Epidermal melanocyte (primary cell): ENCODE data around the gene SIKE1.
"Not testable (repeated sequence)": the region's sequence is repeated elsewhere in the genome, so short reads cannot be mapped to it uniquely, and the experiment has no call there.

ENCODE experiments used
- DNase-seq: peaks from one replicate; pipeline ENCODE4 v3.0.0; 2011; ENCODE audit warnings: low spot score; ENCODE audit not compliant: insufficient read length

The SIKE1 gene

DNA sequence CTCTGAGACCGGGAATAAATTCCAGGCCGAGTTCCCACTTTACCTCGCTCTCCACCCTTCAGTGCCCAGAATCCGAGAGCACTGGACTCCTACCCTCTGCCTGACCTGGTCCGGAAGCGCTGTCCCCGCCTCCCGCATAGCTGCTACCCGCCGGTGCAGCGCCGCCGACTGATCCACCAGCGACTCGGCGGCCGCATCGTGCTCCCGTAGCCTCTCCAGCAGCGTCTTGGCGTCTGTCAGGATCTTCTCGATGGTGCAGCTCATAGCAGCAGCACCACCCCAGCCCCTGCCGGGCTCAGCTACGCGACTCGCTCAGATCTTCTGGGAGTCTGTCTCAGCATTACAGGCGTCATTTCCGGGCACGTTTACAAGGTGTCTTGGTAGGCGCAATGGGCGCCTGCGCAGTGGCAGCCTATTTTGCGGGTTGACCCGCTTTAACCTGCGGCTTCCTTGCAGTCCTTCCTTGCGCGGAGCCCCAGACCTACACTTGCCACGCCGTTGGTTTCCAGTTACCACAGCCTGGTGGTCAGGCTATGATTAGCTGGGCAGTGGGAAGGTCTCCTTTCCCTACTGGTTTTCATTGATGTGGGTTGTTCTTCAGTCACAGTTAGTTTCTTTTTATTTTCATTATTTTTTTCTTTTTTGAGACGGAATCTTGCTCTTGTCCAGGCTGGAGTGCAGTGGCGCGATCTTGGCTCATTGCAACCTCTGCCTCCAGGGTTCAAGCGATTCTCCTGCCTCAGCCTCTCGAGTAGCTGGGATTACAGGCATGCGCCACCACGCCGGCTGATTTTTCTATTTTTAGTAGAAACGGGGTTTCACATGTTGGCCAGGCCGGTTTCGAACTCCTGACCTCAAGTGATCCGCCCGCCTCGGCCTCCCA is at the start of gene SIKE1:
Gene SIKE1 (minus strand): TSS at position 342 of the 883 bp plus-strand sequence. CDS start 78 bp downstream, at position 264.
- DNase-seq = peak; percentile 65

GRCh38 chr1:114830075-114830474 is 49.6 kb upstream of the SIKE1 start:
- DNase-seq = not testable (repeated sequence)

- no peak for DNase-seq
Measured at GRCh38 chr1:114828251-114828650, 47.8 kb upstream of the SIKE1 start.

- no peak for DNase-seq
Measured at GRCh38 chr1:114821978-114822377, 41.5 kb upstream of the SIKE1 start.

DNA sequence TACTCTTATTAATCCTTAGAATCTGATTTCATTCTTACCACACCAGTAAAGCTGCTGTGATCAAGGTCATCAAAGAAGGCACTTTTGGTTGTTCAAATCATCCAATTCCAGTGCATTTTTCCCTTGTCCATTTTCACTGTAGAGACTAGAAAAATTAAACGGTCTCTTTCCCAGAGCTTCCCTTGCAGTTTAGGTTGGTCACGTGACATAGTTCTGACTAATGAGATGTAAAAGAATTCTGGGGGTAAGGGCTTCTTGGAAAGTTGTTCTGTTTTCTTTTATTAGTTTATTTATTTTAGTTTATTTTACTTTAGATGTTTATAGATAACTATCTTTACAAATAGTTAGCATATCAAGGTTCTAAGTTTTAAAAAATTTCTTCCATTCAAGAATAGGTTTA is 39.9 kb upstream of the SIKE1 start:
- no peak for DNase-seq

GRCh38 chr1:114819869-114820268 is 39.4 kb upstream of the SIKE1 start:
- no peak for DNase-seq

DNA sequence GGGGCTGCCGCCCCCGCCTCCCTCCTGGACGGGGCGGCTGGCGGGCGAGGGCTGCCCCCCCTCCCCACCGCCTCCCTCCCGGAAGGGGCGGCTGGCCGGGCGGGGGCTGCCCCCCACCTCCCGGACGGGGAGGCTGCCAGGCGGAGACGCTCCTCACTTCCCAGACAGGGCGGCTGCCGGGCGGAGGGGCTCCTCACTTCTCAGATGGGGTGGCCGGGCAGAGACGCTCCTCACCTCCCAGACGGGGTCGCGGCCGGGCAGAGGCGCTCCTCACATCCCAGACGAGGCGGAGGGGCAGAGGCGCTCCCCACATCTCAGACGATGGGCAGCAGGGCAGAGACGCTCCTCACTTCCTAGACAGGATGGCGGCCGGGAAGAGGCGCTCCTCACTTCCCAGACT is 24.0 kb upstream of the SIKE1 start:
- not testable (repeated sequence) for DNase-seq

- DNase-seq = no peak
Measured at GRCh38 chr1:114803001-114803400, 22.5 kb upstream of the SIKE1 start.

DNA sequence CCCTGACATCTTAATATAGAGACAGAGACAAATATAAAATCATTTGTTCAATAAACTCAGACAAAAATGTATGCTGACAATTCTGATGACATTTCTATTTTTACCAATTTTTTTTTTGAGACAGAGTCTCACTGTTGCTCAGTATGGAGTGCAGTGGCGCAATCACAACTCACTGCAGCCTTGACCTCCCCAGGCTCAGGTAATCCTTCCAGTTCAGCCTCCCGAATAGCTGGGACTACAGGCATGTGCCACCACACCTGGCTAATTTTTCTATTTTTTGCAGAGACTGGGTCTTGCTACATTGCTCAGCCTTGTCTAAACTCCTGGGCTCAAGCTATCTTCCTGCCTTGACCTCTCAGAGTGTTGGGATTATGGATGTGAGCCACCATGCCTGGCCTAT is 13.6 kb upstream of the SIKE1 start:
- DNase-seq = no peak

DNA sequence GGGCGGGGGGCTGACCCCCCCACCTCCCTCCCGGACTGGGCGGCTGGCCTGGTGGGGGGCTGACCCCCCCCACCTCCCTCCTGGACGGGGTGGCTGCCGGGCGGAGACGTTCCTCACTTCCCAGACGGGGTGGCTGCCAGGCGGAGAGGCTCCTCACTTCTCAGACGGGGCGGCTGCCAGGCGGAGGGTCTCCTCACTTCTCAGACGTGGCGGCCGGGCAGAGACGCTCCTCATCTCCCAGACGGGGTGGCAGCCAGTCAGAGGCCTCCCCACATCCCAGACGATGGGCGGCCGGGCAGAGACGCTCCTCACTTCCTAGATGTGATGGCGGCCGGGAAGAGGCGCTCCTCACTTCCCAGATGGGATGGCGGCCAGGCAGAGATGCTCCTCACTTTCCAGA is 10.1 kb upstream of the SIKE1 start:
- not testable (repeated sequence) for DNase-seq

DNA sequence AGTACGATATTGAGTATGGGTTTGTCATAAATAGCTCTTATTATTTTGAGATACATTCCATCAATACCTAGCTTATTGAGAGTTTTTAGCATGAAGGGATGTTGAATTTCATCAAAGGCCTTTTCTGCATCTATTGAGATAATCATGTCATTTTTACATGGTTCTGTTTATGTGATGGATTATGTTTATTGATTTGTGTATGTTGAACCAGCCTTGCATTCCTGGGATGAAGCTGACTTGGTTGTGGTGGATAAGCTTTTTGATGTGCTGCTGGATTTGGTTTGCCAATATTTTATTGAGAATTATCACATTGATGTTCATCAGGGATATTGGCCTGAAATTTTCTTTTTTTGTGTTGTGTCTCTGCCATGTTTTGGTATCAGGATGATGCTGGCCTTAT is 6.0 kb upstream of the SIKE1 start:
- DNase-seq = not testable (repeated sequence)

- no peak for DNase-seq
Measured at GRCh38 chr1:114782476-114782875, 2.0 kb upstream of the SIKE1 start.

- DNase-seq = no peak
Measured at GRCh38 chr1:114779722-114780121, 763 bp downstream of the SIKE1 start.

DNA sequence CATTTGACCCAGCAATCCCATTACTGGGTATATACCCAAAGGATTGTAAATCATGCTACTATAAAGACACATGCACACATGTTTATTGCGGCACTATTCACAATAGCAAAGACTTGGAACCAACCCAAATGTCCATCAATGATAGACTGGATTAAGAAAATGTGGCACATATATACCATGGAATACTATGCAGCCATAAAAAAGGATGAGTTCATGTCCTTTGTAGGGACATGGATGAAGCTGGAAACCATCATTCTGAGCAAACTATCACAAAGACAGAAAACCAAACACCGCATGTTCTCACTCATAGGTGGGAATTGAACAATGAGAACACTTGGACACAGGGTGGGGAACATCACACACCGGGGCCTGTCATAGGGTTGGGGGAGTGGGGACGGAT is 3.8 kb downstream of the SIKE1 start:
- DNase-seq = not testable (repeated sequence)

DNA sequence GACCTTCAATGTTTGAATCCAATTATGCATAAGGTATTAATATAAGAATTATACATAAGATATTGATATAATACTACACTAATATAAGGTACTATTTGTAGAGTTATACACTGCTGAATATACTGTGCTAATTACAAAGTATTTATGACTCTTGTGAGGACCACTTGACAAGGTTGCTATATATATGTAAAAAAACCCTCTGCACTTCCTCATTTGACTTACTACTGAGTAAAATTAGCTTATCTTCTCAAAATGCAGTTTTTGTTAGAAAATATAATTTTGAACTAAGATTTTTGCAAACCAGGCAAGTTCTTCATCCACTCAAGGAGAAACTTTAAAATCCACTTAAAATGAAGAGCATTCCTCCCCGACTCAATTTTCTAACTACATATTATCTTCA is 8.5 kb downstream of the SIKE1 start:
- DNase-seq = no peak

DNA sequence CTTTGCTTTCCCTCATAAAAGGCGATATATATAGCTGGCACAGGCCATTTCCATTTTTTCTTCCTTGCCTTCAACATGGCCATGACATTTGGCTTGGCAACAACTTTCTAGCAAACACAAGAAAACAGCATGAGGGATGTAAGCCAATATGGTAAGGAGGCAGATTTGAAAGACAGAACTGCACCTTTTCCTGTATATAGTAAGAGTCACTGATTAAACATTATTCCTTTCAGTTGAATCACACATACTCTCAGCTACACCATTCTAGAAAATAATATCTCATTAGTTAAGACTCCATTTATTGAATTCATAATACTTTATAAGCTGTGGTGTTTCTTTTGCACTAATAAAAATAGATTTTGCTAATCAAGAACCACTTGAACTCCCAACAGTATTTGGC is 9.5 kb downstream of the SIKE1 start:
- no peak for DNase-seq

DNA sequence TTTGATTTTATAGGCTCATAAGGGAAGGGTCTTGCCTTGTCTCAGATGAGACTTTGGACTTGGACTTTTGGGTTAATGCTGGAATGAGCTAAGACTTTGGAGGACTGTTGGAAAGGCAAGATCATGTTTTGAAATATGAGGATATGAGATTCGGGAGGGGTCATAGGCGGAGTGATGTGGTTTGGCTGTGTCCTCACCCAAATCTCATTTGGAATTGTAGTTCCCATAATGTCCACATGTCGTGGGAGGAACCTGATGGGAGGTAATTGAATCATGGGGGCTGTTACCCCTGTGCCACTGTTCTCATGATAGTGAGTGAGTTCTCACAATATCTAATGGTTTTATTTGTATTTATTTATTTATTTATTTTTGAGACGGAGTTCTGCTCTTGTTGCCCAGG is 15.8 kb downstream of the SIKE1 start:
- DNase-seq = no peak

- no peak for DNase-seq
Measured at GRCh38 chr1:114758256-114758832, 22.1 kb downstream of the SIKE1 start.

GRCh38 chr1:114757455-114758255 is 22.8 kb downstream of the SIKE1 start, which contains the start of gene CSDE1:
TSS of gene CSDE1 (minus strand) at chr1:114757984. CDS start at chr1:114739890, 18,094 bp downstream.
- DNase-seq = peak; percentile 89

- DNase-seq = no peak
Measured at GRCh38 chr1:114756949-114757454, 23.5 kb downstream of the SIKE1 start.

- DNase-seq = no peak
Measured at GRCh38 chr1:114756009-114756892, 24.2 kb downstream of the SIKE1 start.
